Neural cell (in vitro differentiated cells): ENCODE data around the gene LIF.

Experiments
- CTCF ChIP-seq: fragments of 450-650 bp; IDR thresholded peaks from 2 replicates; pipeline ENCODE4 v1.5.1; 2014; ENCODE audit warnings: antibody characterized with exemption, mild to moderate bottlenecking, moderate library complexity; ENCODE audit not compliant: poor library complexity, severe bottlenecking
- EP300 ChIP-seq: fragments of 450-650 bp; conservative IDR thresholded peaks from 2 replicates; pipeline ENCODE4 v1.6.1; 2014; ENCODE audit warnings: antibody characterized with exemption, mild to moderate bottlenecking, moderate library complexity; ENCODE audit not compliant: poor library complexity, severe bottlenecking
- EZH2 ChIP-seq: fragments of 200-600, 300-800 bp; shearing (Covaris generic), sonication (generic); IDR thresholded peaks from 2 replicates; pipeline ENCODE4 v1.6.1; 2014; ENCODE audit warnings: antibody characterized with exemption, low read length, borderline replicate concordance, mild to moderate bottlenecking; ENCODE audit not compliant: insufficient read depth, poor library complexity, severe bottlenecking
- MXI1 ChIP-seq: fragments of 450-650 bp; conservative IDR thresholded peaks from 2 replicates; pipeline ENCODE4 v1.6.1; 2014; ENCODE audit warnings: antibody characterized with exemption, mild to moderate bottlenecking; ENCODE audit not compliant: poor library complexity, severe bottlenecking
- POLR2AphosphoS5 ChIP-seq: IDR thresholded peaks from 2 replicates; pipeline ENCODE4 v1.6.1; 2012
- RAD21 ChIP-seq: fragments of 450-650 bp; conservative IDR thresholded peaks from 2 replicates; pipeline ENCODE4 v1.6.1; 2014; ENCODE audit warnings: antibody characterized with exemption, mild to moderate bottlenecking, moderate library complexity
- REST ChIP-seq: IDR thresholded peaks from 2 replicates; pipeline ENCODE4 v1.6.1; 2012; ENCODE audit warnings: borderline replicate concordance
- TAF1 ChIP-seq: IDR thresholded peaks from 2 replicates; pipeline ENCODE4 v1.6.1; 2012; ENCODE audit warnings: low read depth

GRCh38 chr22:30216710-30217109 is 29.8 kb downstream of the LIF start:
- TF ChIP-seq TAF1 = no peak
- no peak for TF ChIP-seq EZH2
- TF ChIP-seq POLR2AphosphoS5 = no peak
- no peak for TF ChIP-seq EP300
- TF ChIP-seq CTCF = no peak
- TF ChIP-seq REST = no peak
- no peak for TF ChIP-seq RAD21
- TF ChIP-seq MXI1 = no peak
